ENCODE data around the gene OGG1.

Gene OGG1

GRCh38 chr3:9791790-9792404 is 42.1 kb downstream of the OGG1 start:
- Histone ChIP-seq H3K36me3 (ENCODE audit: control insufficient read depth, low read depth, low read length) (peaks cover 24% of the 10 kb centered on the region), H3K27ac (ENCODE audit: low read length) (peak overlapping the region; percentile 100), H3K9me3 (ENCODE audit: control insufficient read depth, low read depth, low read length) (no peaks in the 10 kb centered on the region), H3K27me3 (ENCODE audit: control insufficient read depth, insufficient read depth, low read length) (no peaks in the 10 kb centered on the region), H3K4me3 (ENCODE audit: low read length) (peak overlapping the region; percentile 93), H3K9ac (ENCODE audit: low read length) (peak overlapping the region; percentile 100), H3K4me1 (ENCODE audit: control insufficient read depth, low read depth, low read length) (peaks cover 5% of the 10 kb centered on the region)

- Histone ChIP-seq H3K36me3 (ENCODE audit: control insufficient read depth, low read depth, low read length) (peaks cover 27% of the 10 kb centered on the region), H3K27ac (ENCODE audit: low read length) (peak within 1 kb of the TSS; percentile 100), H3K9ac (ENCODE audit: low read length) (peak within 1 kb of the TSS; percentile 100), H3K9me3 (ENCODE audit: control insufficient read depth, low read depth, low read length) (no peaks in the 10 kb centered on the region), H3K27me3 (ENCODE audit: control insufficient read depth, insufficient read depth, low read length) (no peaks in the 10 kb centered on the region), H3K4me1 (ENCODE audit: control insufficient read depth, low read depth, low read length) (peaks cover 5% of the 10 kb centered on the region), H3K4me3 (ENCODE audit: low read length) (peak within 1 kb of the TSS; percentile 93)
Measured at GRCh38 chr3:9792405-9793160, 42.8 kb downstream of the OGG1 start, which contains the start of the genes ARPC4 and TADA3. Gene ARPC4, plus strand, starts transcription at chr3:9793082. Its CDS starts 40 bp downstream, at chr3:9793122. Gene TADA3, minus strand, starts transcription at chr3:9792473. Its CDS starts 1,007 bp downstream, at chr3:9791466.

- H3K4me1 ChIP-seq (ENCODE audit: control insufficient read depth, low read depth, low read length): peaks cover 5% of the 10 kb centered on the region
- no peaks in the 10 kb centered on the region for H3K27me3 ChIP-seq (ENCODE audit: control insufficient read depth, insufficient read depth, low read length)
- H3K27ac ChIP-seq (ENCODE audit: low read length): peak overlapping the region; percentile 100
- H3K36me3 ChIP-seq (ENCODE audit: control insufficient read depth, low read depth, low read length): peaks cover 31% of the 10 kb centered on the region
- peak overlapping the region; percentile 100 for H3K9ac ChIP-seq (ENCODE audit: low read length)
- H3K9me3 ChIP-seq (ENCODE audit: control insufficient read depth, low read depth, low read length): no peaks in the 10 kb centered on the region
- H3K4me3 ChIP-seq (ENCODE audit: low read length): peak overlapping the region; percentile 93
Measured at GRCh38 chr3:9793161-9793781, 43.5 kb downstream of the OGG1 start.

- Histone ChIP-seq H3K4me1 (ENCODE audit: control insufficient read depth, low read depth, low read length) (peaks cover 5% of the 10 kb centered on the region), H3K9me3 (ENCODE audit: control insufficient read depth, low read depth, low read length) (no peaks in the 10 kb centered on the region), H3K9ac (ENCODE audit: low read length) (no peak overlapping the region), H3K27me3 (ENCODE audit: control insufficient read depth, insufficient read depth, low read length) (no peaks in the 10 kb centered on the region), H3K27ac (ENCODE audit: low read length) (no peak overlapping the region), H3K4me3 (ENCODE audit: low read length) (peak overlapping the region; percentile 93), H3K36me3 (ENCODE audit: control insufficient read depth, low read depth, low read length) (peaks cover 37% of the 10 kb centered on the region)
Measured at GRCh38 chr3:9794400-9794799, 44.6 kb downstream of the OGG1 start.

- no peaks in the 10 kb centered on the region for H3K9me3 ChIP-seq (ENCODE audit: control insufficient read depth, low read depth, low read length)
- H3K36me3 ChIP-seq (ENCODE audit: control insufficient read depth, low read depth, low read length): peaks cover 38% of the 10 kb centered on the region
- H3K27ac ChIP-seq (ENCODE audit: low read length): no peak overlapping the region
- H3K9ac ChIP-seq (ENCODE audit: low read length): no peak overlapping the region
- no peak overlapping the region for H3K4me3 ChIP-seq (ENCODE audit: low read length)
- peaks cover 5% of the 10 kb centered on the region for H3K4me1 ChIP-seq (ENCODE audit: control insufficient read depth, low read depth, low read length)
- no peaks in the 10 kb centered on the region for H3K27me3 ChIP-seq (ENCODE audit: control insufficient read depth, insufficient read depth, low read length)
Measured at GRCh38 chr3:9795207-9795606, 45.5 kb downstream of the OGG1 start.

- Histone ChIP-seq H3K4me1 (ENCODE audit: control insufficient read depth, low read depth, low read length) (peaks cover 5% of the 10 kb centered on the region), H3K9ac (ENCODE audit: low read length) (no peak overlapping the region), H3K27me3 (ENCODE audit: control insufficient read depth, insufficient read depth, low read length) (no peaks in the 10 kb centered on the region), H3K36me3 (ENCODE audit: control insufficient read depth, low read depth, low read length) (peaks cover 47% of the 10 kb centered on the region), H3K4me3 (ENCODE audit: low read length) (no peak overlapping the region), H3K27ac (ENCODE audit: low read length) (no peak overlapping the region), H3K9me3 (ENCODE audit: control insufficient read depth, low read depth, low read length) (no peaks in the 10 kb centered on the region)
Measured at GRCh38 chr3:9797196-9797945, 47.6 kb downstream of the OGG1 start.

- Histone ChIP-seq H3K27me3 (ENCODE audit: control insufficient read depth, insufficient read depth, low read length) (no peaks in the 10 kb centered on the region), H3K27ac (ENCODE audit: low read length) (no peak overlapping the region), H3K4me1 (ENCODE audit: control insufficient read depth, low read depth, low read length) (no peaks in the 10 kb centered on the region), H3K9me3 (ENCODE audit: control insufficient read depth, low read depth, low read length) (no peaks in the 10 kb centered on the region), H3K4me3 (ENCODE audit: low read length) (no peak overlapping the region), H3K9ac (ENCODE audit: low read length) (no peak overlapping the region), H3K36me3 (ENCODE audit: control insufficient read depth, low read depth, low read length) (peaks cover 63% of the 10 kb centered on the region)
Measured at GRCh38 chr3:9800529-9800928, 50.8 kb downstream of the OGG1 start.

GRCh38 chr3:9803494-9803893 is 53.7 kb downstream of the OGG1 start:
- Histone ChIP-seq H3K9ac (ENCODE audit: low read length) (no peak overlapping the region), H3K36me3 (ENCODE audit: control insufficient read depth, low read depth, low read length) (peaks cover 54% of the 10 kb centered on the region), H3K4me3 (ENCODE audit: low read length) (no peak overlapping the region), H3K4me1 (ENCODE audit: control insufficient read depth, low read depth, low read length) (no peaks in the 10 kb centered on the region), H3K27me3 (ENCODE audit: control insufficient read depth, insufficient read depth, low read length) (no peaks in the 10 kb centered on the region), H3K27ac (ENCODE audit: low read length) (no peak overlapping the region), H3K9me3 (ENCODE audit: control insufficient read depth, low read depth, low read length) (no peaks in the 10 kb centered on the region)

GRCh38 chr3:9804996-9805395 is 55.2 kb downstream of the OGG1 start:
- no peak overlapping the region for H3K4me3 ChIP-seq (ENCODE audit: low read length)
- H3K36me3 ChIP-seq (ENCODE audit: control insufficient read depth, low read depth, low read length): peaks cover 41% of the 10 kb centered on the region

GRCh38 chr3:9806137-9806536 is 56.4 kb downstream of the OGG1 start:
- H3K27me3 ChIP-seq (ENCODE audit: control insufficient read depth, insufficient read depth, low read length): peaks cover 7% of the 10 kb centered on the region

More at GRCh38 chr3:9804996-9805395, 55.2 kb downstream of the OGG1 start:
- Histone ChIP-seq H3K4me1 (ENCODE audit: control insufficient read depth, low read depth, low read length) (peaks cover 6% of the 10 kb centered on the region), H3K27me3 (ENCODE audit: control insufficient read depth, insufficient read depth, low read length) (no peaks in the 10 kb centered on the region), H3K9ac (ENCODE audit: low read length) (no peak overlapping the region), H3K9me3 (ENCODE audit: control insufficient read depth, low read depth, low read length) (no peaks in the 10 kb centered on the region), H3K27ac (ENCODE audit: low read length) (no peak overlapping the region)

More at GRCh38 chr3:9806137-9806536, 56.4 kb downstream of the OGG1 start:
- H3K4me1 ChIP-seq (ENCODE audit: control insufficient read depth, low read depth, low read length): peaks cover 9% of the 10 kb centered on the region
- H3K36me3 ChIP-seq (ENCODE audit: control insufficient read depth, low read depth, low read length): peaks cover 36% of the 10 kb centered on the region
- no peak overlapping the region for H3K4me3 ChIP-seq (ENCODE audit: low read length)
- H3K9me3 ChIP-seq (ENCODE audit: control insufficient read depth, low read depth, low read length): no peaks in the 10 kb centered on the region
- H3K9ac ChIP-seq (ENCODE audit: low read length): no peak overlapping the region
- H3K27ac ChIP-seq (ENCODE audit: low read length): no peak overlapping the region
